Fibroblast of pulmonary artery (primary cell): ENCODE data around the gene MIB2.
"Not testable (repeated sequence)": the region's sequence is repeated elsewhere in the genome, so short reads cannot be mapped to it uniquely, and the experiment has no call there.

Source experiments
- DNase-seq: peaks from one replicate; pipeline ENCODE4 v3.0.0-alpha.2; 2010; ENCODE audit warnings: low read depth
- H3K4me3 ChIP-seq: replicated peaks from 2 replicates; pipeline ENCODE4 v1.5.1; 2011; ENCODE audit warnings: low read depth, mild to moderate bottlenecking, control low read depth, low read length, moderate library complexity
- CTCF ChIP-seq: IDR thresholded peaks from 2 replicates; pipeline ENCODE4 v1.5.1; 2011; ENCODE audit warnings: mild to moderate bottlenecking, control low read depth, low read length, inconsistent platforms; ENCODE audit errors: missing control alignments

Gene MIB2

GRCh38 chr1:1628754-1629429 lies 13.6 kb downstream of the MIB2 start:
- DNase-seq = no peak
- no peak overlapping the region for H3K4me3 ChIP-seq
- TF ChIP-seq CTCF = no peak

- no peak for TF ChIP-seq CTCF
- DNase-seq = no peak
- no peak overlapping the region for H3K4me3 ChIP-seq
These were observed 14.3 kb downstream of the MIB2 start for GRCh38 chr1:1629430-1630190.

GRCh38 chr1:1630191-1630964 lies 15.1 kb downstream of the MIB2 start:
- H3K4me3 ChIP-seq = no peak overlapping the region
- no peak for TF ChIP-seq CTCF
- DNase-seq = peak; percentile 57

- no peak for TF ChIP-seq CTCF
- H3K4me3 ChIP-seq = no peak overlapping the region
- peak; percentile 29 for DNase-seq
These were observed 15.9 kb downstream of the MIB2 start for GRCh38 chr1:1630965-1631781.

- no peak for DNase-seq
- TF ChIP-seq CTCF = no peak
- H3K4me3 ChIP-seq = no peak within 1 kb of the TSS
These were observed 16.6 kb downstream of the MIB2 start, which contains the start of gene MMP23B for GRCh38 chr1:1631782-1632420. MMP23B (plus strand) TSS chr1:1632173; CDS start chr1:1632219, 46 bp downstream.

- not testable (repeated sequence) for DNase-seq, H3K4me3 ChIP-seq
These were observed 18.1 kb downstream of the MIB2 start for GRCh38 chr1:1633409-1633808.

- H3K4me3 ChIP-seq, DNase-seq: not testable (repeated sequence)
These were observed 19.3 kb downstream of the MIB2 start for GRCh38 chr1:1634613-1635012.

- H3K4me3 ChIP-seq, DNase-seq: not testable (repeated sequence)
These were observed 21.6 kb downstream of the MIB2 start for GRCh38 chr1:1636621-1637478.

- not testable (repeated sequence) for H3K4me3 ChIP-seq, DNase-seq
These were observed 22.2 kb downstream of the MIB2 start for GRCh38 chr1:1637479-1637875.

- not testable (repeated sequence) for H3K4me3 ChIP-seq, DNase-seq
These were observed 23.2 kb downstream of the MIB2 start for GRCh38 chr1:1638528-1638927.
